T-helper 1 cell (primary cell): ENCODE results near the gene RIMKLB.
"Not testable (repeated sequence)": the region's sequence is repeated elsewhere in the genome, so short reads cannot be mapped to it uniquely, and the experiment has no call there.

Source experiments
- DNase-seq, 5 donors: peaks; one replicate each; pipeline ENCODE4 v3.0.0-alpha.2; 2012 to 2020

Gene RIMKLB

DNA sequence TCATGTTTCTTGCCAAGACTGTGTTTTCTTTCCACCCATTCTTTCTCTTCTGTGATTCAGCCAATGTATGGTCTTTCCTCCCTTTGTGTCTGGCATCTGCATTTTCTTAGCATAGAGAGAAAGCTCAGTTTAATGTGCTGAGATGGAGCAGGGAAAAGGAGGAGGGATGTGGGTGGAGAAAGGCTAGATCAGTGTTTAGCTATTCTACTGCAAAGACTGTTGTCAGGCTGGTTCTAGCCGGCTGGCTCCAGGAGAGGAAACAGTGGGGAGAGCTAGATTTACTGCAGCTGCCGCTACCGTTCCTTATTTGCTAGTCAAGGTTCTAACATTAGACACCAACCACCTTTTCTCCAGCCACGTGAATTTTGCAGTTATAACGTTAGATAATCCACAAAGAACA is 5.2 kb upstream of the RIMKLB start:
- DNase-seq = no peak

DNA sequence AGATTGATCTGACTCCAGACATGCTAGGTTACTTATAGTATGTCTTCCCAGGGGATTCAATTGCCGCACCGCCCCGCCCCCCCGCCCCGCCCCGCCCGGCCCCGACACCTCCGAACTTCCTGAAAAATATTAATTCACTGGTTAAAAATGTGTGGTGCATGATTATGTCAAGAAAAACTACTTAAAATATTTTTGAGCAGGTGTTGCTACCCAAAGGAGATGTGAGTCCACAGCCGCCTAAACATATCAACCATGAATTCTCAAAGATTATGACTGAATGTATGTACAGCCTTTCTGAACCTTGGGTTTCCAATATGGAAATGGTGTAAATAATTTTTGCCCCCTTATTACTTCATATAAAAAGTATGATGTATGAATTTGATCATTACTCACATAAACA is 2.7 kb upstream of the RIMKLB start:
- DNase-seq = no peak

DNA sequence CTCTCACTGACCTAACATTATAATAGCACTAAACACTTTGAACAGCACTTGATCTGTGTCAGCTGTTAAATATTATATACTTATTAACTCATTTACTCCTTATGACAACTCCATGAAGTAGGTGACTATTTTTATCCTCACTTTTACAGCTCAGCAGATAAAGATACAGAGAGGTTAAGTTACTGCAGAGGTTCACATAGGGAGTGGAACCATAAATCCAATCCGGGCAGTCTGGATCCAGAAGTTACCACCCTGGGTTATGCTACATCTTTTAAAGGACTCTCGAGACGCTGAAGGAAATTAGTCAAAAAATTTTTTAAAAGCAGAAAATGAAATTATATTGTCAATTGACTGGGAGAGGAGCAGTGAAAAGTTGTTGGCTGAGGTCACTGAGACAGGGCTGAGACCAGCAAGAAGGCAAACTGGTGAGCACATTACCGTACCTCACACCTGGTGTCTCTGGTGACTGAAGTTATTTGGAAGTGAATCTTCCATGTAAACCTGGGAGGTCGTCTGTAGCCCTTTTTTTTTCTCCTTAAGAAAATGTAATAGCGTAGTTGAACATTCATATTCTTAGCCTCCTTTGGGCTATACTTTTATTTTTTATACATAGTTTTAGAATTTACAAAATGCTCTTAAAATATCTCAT is 1.2 kb upstream of the RIMKLB start:
- DNase-seq = no peak

DNA sequence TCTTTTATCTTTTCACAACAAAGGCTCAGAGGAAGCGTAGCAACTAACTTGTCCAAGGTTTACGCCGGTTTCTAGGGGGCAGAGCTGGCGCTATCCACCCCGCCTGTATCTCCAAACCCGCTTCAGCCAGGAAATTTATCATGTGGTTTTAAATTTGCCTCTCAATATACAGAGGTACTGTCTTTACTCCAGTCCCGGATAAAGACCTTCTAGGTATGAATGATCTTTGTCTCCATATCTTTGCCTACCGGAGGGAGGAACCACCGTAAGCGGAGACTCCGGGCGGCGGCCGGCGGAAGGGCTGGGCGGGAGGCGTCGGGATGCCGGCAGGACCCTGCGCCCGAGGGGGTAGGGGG is 693 bp upstream of the RIMKLB start:
- peak in 1 of 5 donors; percentile 8 for DNase-seq

DNA sequence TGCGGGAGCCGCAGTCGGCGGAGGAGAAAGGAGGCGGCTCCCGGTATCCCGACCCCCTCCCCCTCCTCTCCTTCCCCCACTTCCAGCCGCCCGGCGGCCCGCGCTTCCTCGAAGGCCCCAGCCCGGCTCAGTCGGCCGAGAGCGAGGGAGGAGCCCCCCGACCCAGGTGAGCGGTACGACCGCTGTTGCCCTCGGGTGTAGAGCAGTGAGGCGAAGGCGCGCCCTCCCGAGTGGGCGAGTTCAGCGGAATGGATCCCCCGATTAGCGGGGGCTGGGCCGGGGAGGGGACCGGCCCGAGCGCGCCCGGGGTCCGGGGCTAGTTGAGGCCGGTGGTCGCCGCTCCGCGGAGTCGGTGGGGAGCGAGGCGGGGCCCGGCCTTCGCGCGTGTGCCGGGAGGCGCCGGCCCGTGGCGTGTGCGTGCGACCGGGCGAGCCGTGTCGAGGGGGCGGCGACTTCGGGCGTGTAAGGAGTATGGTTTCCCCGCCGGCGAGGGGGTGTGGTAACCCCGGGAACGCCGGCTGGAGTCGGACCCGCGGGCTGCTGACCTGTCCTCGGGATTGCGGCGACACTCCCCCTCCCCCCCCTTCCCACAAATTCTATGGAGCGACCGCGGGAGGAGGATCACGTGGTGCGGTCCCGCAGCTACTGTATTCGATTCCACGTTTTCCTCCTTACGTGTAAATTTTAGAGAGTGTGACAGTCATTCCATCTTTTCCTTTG is 501 bp downstream of the RIMKLB start:
- DNase-seq = peak; percentile 4 to 39 (median 23)

DNA sequence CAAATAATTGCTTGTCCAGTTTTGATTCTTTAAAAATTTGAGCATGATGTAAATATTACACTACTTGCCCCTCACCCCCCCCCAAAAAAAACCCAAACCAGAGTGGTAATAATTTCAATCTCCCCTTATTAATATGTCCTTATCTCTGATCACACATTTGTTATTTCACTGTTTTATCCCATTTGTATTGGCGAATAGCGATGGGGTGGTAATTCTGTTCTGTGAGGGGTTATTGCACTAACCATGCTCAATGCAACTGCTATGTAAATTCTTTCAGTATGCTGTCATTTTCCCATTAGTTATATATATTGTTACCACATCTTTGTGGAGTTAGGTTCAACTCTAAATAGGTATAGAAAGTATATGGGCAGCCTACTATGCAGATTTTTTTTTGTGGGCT is 1.1 kb downstream of the RIMKLB start:
- DNase-seq = no peak

DNA sequence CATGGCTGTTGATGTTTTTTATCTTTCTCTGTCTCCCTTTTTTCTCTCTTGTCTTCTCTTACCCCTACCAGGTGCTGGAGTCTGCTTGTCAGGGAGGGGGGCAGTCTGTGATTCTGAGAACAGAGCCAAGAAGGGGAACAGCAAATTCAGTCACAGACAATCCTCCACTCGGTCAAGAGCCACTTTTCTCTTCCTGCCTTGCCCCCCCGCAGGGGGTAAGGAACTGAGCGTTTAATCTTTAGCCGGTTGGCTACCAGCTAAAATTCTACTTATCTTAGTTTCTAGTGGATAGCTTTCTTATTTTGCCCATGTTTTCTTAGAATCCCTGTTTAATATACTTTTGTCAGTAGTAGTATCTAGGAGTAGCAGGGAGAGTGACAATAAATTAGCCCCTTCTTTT is 1.9 kb downstream of the RIMKLB start:
- DNase-seq = no peak

DNA sequence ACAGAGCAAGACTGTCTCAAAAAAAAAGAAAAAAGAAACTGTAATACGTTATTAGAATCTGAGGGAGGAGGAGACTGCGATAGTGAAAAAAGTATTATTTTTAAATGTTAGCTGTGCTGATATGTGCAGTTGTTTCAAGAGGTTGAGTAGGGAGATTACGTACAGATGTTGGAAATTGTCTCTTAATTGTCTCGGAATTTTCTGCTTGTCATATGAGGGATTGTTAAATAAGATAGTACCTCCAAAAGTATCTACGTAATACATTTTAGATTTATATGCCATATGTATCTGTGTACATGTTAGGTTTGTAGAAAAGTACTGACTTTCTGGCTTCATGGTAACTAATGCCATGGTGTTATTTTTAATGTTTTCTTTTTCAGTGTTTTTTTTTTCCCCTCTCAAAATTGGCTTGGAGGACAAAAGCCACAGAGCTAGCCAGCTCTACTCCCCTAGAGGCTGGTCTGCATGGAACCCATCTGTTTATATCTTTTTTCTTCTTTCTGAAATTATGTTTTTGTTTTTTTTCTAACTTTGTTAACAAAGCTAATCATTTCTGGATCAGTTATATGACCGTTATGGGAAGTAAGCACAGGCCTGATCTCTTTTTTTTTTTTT is 3.4 kb downstream of the RIMKLB start:
- no peak for DNase-seq

DNA sequence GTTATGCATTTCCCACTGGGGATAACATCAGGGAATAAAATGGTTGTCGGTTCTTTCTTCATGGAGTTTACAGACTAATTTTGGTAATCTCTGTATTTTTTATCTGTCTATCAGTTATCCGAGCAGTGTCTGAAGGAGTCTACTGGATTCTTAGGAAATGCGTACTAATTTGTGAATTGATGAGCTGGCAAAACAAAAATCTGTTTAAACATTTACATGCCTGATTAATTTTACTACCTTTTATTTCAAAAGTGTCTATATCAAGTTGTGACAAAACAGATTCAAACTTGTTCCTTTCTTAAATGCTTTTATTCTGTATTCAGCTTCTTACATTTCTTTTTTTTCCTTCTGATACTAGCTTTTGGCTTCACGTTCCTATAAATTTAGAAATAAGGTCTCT is 4.4 kb downstream of the RIMKLB start:
- DNase-seq = no peak

DNA sequence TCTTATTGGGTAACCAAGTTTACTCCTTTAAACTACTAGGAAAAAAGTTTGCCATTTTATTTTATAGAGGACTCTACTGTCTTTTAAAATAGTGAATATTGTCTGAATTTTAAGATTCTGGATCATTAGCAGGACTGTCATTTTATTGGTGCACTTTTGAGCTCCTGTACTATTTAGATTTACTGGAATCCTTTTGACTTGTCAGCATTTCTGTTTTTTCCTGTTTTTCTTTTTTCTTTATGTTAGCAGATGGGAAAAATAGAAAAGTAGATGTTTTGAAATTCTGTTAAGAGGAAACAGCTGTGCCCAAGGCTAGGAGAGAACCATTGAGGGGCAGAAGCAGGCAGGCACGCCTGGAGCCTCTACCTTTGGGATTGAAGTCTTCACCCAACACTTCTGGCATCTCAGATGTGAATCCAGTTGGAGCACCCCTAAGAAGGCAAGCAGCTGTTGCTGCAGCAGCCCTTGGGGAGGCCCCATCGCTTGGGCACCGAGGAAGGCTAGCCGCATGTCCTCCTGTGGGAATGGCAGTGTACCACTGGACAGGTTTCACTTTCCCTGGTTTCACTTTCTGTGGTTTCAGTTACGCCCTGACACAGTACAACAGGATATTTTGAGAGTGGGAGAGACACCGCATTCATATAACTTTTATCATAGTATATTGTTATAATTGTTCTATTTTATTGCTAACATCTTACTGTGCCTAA is 11.5 kb downstream of the RIMKLB start:
- DNase-seq = no peak

DNA sequence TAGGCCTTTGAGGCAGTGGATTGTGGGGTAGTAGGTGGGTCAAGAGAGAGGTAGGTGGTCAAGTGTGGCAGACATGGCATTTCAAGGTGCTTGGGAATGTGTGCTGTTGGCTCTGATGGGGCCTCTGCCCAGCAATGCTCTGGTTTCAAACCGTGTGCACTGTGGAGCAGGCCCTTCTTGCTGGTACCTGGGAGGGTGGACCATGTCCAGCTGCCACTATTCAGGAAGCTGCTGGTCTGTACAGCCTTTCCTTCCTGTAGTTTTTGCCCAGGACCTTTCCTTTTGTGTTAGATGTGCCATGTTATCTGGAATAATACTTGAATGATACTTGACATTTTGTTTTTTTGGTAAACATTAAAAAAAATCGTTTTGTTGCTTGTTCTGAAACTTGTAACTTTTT is 14.8 kb downstream of the RIMKLB start:
- no peak for DNase-seq

DNA sequence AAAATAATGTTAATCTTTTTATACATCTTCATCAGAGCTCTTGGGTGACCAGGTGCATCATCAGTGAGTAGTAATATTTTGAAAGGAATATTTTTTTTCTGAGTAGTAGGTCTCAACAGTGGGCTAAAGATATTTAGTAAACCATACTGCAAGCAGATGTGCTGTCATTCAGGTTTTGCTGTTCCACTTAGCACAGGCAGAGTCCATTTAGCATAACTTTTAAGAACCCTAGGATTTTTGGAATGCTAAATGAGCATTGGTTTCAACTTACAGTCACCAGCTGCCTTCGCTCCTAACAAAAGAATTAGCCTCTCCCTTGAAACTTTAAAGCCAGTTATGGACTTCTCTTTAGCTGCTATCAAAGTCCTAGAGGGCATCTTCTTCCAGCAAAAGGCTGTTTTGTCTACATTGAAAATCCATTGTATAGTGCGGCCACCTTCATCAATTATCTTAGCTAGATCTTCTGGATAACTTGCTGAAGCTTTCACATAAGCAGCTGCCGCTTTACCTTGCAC is 24.6 kb downstream of the RIMKLB start:
- DNase-seq = no peak

DNA sequence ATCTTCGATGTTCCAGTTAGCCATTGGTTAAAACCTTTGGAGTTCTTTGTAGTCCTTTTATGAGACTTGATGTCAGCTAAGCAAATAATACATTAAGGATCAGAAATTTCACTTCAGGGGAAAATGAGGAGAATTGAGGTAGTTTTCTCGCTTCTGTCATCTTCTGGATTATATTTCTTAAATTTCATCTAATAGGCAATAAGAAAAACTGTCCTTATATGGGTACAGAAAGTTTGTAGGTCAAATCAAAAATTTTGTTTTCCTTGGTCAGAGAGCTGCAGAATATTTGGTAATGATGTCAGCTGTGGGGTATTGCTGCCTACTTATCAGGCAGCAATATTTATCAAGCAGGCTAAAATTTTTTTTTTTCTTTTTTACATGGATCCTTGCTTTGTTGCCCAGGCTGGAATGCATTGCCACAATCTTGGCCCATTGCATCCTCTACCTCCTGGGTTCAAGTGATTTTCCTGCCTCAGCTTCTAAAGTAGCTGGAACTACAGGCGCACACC is 37.1 kb downstream of the RIMKLB start:
- no peak for DNase-seq

DNA sequence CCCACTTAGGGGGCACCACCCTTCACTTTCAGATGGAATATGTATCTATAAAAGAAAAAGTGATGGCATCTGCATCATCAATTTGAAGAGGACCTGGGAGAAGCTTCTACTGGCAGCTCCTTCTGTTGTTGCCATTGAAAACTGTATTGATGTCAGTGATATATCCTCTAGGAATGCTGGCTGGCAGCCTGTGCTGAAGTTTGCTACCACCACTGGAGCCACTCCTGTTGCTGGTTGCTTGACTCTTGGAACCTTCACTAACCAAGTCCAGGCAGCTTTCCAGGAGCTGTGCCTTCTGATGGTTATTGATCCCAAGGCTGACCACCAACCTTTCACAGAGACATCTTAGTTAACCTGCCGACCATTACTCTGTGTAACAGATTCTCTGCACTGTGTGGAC is 44.7 kb downstream of the RIMKLB start:
- no peak for DNase-seq

DNA sequence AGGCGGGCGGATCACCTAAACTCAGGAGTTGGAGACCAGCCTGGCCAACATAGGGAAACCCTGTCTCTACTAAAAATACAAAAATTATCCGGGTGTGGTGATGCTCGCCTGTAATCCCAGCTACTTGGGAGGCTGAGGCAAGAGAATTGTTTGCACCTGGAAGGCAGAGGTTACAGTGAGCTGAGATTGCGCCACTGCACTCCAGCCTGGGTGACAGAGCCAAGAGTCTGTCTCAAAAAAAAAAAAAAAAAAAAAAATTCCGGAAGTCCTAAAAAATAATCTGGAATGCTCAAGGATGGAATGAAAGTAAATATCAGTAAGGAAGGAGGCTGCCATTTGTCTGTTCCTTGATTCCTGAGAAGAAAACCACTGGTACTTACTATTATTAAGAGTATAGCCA is 45.3 kb downstream of the RIMKLB start:
- DNase-seq = not testable (repeated sequence)

DNA sequence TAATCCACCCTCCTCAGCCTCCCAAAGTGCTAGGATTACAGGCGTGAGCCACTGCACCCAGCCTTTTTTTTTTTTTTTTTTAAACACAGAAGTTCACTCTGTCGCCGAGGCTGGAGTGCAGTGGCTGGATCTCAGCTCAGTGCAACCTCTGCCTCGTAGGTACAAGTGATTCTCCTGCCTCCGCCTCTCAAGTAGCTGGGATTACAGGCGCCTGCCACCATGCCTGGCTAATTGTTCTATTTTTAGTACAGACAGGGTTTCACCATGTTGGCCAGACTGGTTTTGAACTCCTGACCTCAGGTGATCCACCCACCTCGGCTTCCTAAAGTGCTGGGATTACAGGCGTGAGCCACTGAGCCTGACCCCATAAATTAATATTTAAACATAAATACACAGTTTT is 47.8 kb downstream of the RIMKLB start:
- not testable (repeated sequence) for DNase-seq

DNA sequence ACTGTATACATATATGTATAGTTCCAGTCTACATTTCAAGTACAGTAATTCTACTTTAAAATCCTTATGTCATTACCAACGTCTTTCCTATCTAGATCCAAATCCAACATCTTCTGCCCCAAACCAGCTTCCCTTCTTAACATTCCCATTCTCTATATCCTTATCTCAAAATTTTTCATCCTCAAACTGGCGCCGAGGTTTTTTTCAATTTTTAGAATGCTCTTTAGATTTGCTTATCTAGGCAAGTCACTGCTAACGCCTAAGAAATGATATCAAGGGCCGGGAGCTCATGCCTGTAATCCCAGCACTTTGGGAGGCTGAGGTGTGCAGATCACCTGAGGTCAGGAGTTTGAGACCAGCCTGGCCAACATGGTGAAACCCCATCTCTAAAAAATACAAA is 48.3 kb downstream of the RIMKLB start:
- DNase-seq = no peak

DNA sequence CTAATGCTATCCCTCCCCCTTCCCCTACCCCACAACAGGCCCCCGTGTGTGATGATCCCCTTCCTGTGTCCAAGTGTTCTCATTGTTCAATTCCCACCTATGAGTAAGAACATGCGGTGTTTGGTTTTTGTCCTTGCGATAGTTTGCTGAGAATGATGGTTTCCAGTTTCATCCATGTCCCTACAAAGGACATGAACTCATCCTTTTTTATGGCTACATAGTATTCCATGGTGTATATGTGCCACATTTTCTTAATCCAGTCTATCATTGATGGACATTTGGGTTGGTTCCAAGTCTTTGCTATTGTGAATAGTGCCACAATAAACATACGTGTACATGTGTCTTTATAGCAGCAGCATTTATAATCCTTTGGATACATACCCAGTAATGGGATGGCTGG is 62.3 kb downstream of the RIMKLB start:
- DNase-seq = not testable (repeated sequence)

DNA sequence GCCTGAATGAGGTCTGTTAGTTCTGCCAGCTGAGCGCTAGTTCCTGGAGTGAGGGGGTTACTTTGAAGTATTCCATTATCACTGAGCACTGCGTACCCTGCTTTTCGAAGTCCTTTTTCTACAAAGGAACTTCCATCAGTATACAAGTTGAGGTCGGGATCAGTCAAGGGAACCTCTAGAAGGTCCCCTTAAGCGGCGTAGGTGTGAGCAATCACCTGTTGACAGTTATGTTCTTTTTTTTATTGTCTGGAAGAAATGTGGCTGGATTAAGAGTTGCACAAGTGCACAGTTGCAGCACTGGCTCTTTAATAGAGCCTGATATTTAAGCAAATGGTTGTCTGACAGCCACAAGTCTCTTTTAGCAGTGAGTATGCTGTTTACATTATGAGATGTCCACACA is 64.9 kb downstream of the RIMKLB start:
- DNase-seq = not testable (repeated sequence)

DNA sequence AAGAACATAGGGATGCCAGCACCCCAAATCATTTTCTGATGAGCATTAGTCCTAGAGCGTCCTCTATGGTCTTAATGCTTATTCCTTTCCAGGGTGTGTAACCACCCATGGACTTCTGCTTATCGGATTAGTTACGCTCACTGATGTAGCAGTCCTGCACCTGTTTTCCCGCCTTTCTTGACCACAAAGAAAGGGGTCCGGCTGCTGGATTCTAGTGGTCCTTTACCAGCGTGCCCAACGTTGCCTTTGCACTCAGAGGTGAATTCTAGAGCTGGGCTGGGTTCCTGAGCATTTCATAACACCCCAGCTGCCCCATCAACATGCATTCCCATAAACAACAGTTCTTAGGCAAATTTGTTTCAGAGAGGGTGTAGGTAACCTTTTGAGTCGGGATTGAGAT is 68.3 kb downstream of the RIMKLB start:
- not testable (repeated sequence) for DNase-seq

DNA sequence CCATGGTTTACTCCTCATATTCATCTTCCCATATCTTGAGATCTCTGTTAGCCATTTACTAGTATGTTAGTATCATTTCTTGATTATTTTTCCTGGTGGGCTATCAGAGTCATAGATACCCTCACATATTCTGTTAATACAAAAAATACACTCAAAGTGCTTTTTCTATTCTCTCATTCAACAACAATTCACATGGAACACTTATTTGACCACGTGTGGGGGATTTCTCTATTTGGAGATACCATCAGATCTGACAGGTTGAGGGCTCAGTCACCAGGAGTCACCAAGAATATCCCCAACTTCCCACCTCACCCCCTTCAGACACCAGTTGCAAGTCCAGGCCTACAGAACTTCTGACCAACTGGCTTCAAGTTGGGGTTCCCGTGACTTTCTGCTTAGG is 72.7 kb downstream of the RIMKLB start:
- no peak for DNase-seq

DNA sequence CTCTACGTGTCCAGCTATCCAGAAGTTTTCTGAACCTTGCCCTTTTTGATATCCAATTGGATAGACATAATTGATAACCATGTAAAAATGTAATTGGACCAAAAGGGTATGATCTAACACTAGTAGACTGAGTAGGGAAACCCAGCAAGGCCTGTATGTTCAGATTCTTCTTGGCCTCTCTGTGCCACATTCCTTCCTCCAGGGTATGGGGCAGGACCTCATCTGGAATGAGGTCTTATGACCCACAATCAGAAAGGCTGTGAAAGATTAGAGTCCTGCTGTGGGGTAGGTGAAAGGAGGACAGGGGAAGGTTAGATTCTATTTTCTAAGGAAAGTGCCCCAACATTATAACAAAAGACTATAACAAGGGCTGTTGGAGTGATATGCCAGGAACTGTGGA is 73.3 kb downstream of the RIMKLB start:
- DNase-seq = no peak

DNA sequence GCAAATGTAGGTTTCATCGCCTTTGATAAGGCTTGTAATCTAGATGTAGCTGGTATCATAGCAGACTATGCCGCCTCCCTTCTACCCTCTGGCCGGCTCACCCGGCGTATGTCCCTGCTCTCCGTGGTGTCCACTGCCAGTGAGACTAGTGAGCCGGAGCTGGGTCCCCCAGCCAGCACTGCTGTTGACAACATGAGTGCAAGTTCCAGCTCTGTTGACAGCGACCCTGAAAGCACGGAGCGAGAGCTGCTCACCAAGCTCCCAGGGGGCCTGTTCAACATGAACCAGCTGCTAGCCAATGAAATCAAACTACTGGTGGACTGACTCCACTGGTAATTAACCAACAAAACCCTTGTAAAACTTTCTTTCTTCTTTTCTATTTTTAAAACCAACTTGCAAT is 75.7 kb downstream of the RIMKLB start:
- no peak for DNase-seq
